ENCODE results near the gene RGS12.

RGS12 gene

DNA sequence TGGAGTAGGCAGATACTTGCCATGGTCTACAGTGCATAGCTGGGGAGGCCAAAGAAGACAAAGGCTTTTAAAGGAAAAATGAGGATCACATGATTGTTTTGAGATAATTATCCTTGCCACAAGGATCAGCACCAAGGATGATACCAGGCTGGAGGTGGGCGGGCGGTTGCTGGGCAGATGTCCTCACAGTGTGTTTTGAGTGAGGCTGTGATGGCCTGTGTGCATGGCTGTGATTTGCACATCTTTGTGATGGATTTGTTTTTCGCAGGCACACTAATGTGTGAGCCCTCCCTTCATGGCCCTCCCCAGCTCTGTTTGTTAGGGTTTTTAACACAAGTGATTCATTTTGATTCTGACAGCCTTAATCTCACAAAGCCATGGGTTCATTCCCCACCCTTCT, 46.8 kb downstream of the RGS12 start:
- Histone ChIP-seq H3K9ac (ENCODE audit: low read depth, low read length) (no peak overlapping the region), H3K4me1 (ENCODE audit: insufficient read depth, low read length) (no peaks in the 10 kb centered on the region), H3K9me3 (ENCODE audit: control insufficient read depth, insufficient read depth, low read length) (no peaks in the 10 kb centered on the region), H3K36me3 (ENCODE audit: insufficient read depth, low read length) (no peaks in the 10 kb centered on the region; the same call in 1 of the 2 replicates)

DNA sequence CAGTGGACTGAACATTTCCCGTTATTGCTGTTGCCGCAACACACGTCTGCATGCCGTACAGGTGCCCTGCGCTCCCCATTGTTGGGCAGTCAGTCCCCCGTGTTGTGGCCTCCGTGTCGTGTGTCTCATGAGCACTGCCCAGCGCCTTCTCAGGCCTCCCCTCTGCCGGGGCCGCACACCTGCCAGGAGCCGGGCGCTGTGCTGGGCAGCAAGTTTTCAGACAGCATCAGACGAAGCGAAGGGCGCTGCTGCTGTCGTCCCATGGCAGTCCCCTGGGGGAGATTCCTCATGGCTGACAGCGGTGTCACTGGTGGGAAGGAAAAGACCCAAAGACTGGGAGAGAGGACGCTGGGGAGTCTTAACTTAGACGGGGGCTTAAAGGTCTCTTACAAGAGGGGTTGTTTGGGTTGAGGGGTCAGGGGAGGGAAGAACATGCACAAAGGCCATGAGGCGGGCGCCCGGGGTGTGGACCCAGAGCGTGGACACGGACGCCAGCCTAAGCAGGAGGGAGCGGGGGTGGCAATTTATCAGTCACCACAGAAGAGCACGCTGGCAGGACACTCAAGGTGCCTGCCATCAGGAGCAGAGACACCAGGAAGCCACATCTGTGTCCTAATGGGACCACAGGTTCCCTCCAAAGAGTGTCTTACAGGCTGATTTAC, 47.3 kb downstream of the RGS12 start:
- no peaks in the 10 kb centered on the region; the same call in 1 of the 2 replicates for H3K36me3 ChIP-seq (ENCODE audit: insufficient read depth, low read length)
- no peaks in the 10 kb centered on the region for H3K4me1 ChIP-seq (ENCODE audit: insufficient read depth, low read length)
- H3K9ac ChIP-seq (ENCODE audit: low read depth, low read length), result no peak overlapping the region
- H3K9me3 ChIP-seq (ENCODE audit: control insufficient read depth, insufficient read depth, low read length), result no peaks in the 10 kb centered on the region

DNA sequence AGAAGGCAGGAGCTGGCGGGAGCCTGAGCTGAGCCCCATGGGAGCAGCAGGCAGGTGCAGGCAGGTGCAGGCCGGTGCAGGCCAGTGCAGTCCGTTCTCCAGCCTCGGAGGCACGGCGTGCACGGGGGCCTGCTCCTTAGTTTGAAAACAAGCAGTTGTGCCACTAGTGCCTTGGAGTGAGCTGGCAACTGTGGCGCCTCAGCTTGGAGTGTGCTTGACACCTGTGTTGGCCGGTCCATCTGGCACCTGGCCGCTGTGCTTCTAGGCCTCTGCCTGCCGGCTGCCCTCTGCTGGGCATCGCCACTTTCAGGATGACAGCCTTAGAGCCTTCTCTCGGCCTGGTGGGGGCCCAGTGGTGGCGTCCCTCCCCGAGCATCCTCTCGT, 47.9 kb downstream of the RGS12 start:
- H3K9me3 ChIP-seq (ENCODE audit: control insufficient read depth, insufficient read depth, low read length), result no peaks in the 10 kb centered on the region
- no peaks in the 10 kb centered on the region for H3K4me1 ChIP-seq (ENCODE audit: insufficient read depth, low read length)
- no peaks in the 10 kb centered on the region; the same call in 1 of the 2 replicates for H3K36me3 ChIP-seq (ENCODE audit: insufficient read depth, low read length)

DNA sequence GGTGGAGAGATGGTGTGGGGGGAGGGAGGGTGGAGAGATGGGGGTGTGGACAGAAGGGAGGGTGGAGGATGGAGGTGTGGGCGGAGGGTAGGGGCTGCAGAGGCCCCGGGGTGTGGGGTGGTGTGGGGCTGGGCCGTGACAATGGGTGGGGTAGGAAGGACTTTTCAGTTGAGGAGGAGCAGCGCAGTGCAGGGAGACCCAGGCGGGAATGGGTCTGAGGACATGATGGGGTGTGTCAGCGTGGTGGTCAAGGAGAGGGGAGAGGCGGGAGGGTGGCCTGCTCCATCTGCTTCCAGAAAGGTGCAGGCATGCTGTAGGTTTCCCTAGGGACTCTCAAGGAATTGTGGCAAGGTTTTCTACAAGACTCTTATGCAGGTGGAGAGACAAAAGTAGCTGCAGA, 48.9 kb downstream of the RGS12 start:
- Histone ChIP-seq H3K36me3 (ENCODE audit: insufficient read depth, low read length) (no peaks in the 10 kb centered on the region; the same call in 1 of the 2 replicates), H3K9me3 (ENCODE audit: control insufficient read depth, insufficient read depth, low read length) (no peaks in the 10 kb centered on the region), H3K9ac (ENCODE audit: low read depth, low read length) (no peak overlapping the region), H3K4me1 (ENCODE audit: insufficient read depth, low read length) (no peaks in the 10 kb centered on the region)

More for the DNA sequence above, 47.9 kb downstream of the RGS12 start:
- H3K9ac ChIP-seq (ENCODE audit: low read depth, low read length), result no peak overlapping the region

DNA sequence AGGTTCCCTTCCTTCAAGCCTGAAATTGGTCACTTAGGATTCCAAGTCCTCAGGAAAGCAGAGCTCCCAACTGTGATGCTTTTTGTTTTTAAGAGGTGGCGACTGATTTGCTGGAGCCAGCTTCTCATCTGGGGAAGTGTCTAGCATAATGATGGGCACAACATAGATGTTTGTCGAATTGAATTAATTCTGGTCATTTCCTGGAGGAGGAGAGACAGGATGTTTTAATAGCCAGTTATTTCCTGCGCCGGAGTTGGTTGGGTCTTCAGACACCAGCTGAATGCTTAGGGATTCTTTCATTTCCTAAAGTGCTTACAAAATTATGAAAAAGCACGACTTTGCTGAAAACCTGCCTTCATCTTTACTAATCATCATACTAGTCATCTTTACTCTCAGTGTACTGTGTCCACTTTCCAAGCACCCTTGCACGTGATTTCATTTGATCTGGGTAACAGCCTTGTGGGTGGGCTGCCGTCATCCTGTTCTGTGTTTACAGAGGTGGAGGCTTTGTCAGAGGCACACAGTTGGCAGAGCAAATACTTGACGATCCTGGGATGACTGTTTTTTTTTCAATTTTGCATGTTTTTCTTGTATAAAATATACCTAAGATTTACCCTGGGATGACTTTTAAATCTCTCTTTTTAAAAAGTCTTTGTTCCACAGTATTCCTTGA, 49.5 kb downstream of the RGS12 start:
- Histone ChIP-seq H3K9ac (ENCODE audit: low read depth, low read length) (no peak overlapping the region), H3K4me1 (ENCODE audit: insufficient read depth, low read length) (no peaks in the 10 kb centered on the region), H3K9me3 (ENCODE audit: control insufficient read depth, insufficient read depth, low read length) (no peaks in the 10 kb centered on the region), H3K36me3 (ENCODE audit: insufficient read depth, low read length) (no peaks in the 10 kb centered on the region; the same call in 1 of the 2 replicates)
